Peyer's patch (tissue), 4 donors: ENCODE data around the gene C1orf116.

ENCODE experiments used
- CTCF ChIP-seq, 6 experiments: fragments of 450-650 bp in 4 of 6; fragments of 200-600 bp in 2 of 6; sonication (generic) in 1 of 6; IDR thresholded peaks; one replicate each; pipeline ENCODE4 v1.5.1; 2017 to 2019; ENCODE audit warnings: antibody characterized with exemption in 6 of 6, mild to moderate bottlenecking in 3 of 6, moderate library complexity in 1 of 6
- POLR2A ChIP-seq, 2 donors: fragments of 450-650 bp; IDR thresholded peaks; one replicate each; pipeline ENCODE4 v1.5.1; 2017; ENCODE audit warnings: antibody characterized with exemption in 2 of 2, mild to moderate bottlenecking in 2 of 2, moderate library complexity in 2 of 2

GRCh38 chr1:207013321-207014085, 19.1 kb downstream of the C1orf116 start:
- TF ChIP-seq POLR2A (IDR thresholded peaks at IDR 0.05) (no peak), CTCF (IDR thresholded peaks at IDR 0.05) (no peak)
